Renal cortex interstitium (tissue), 11 donors: Measurements from ENCODE around the gene CTNNA3. TPM values are rescaled to one million over a fixed set of nuclear protein-coding genes. Genes with fewer than 3 reads are reported as not detected.
A peak's percentile ranks its signal among the peaks of the same experiment; 100 is the strongest.

Experiments used
- DNase-seq, 11 donors: peaks; one replicate each; pipeline ENCODE4 v3.0.0-alpha.2; 2013; ENCODE audit warnings: low read depth in 9 of 11, low spot score in 4 of 11; ENCODE audit errors: extremely low read depth in 1 of 11
- polyA plus RNA-seq, 3 donors: library from polyadenylated mRNA; unstranded; fragments of 120-200 nt; gene quantifications; one replicate each; pipeline ENCODE4 v1.2.1, GENCODE V29; 2013; ENCODE audit not compliant: insufficient read length in 3 of 3

The CTNNA3 gene
- polyA plus RNA-seq, 3 donors: 2.1 to 4.3 (median 2.9) TPM

DNA sequence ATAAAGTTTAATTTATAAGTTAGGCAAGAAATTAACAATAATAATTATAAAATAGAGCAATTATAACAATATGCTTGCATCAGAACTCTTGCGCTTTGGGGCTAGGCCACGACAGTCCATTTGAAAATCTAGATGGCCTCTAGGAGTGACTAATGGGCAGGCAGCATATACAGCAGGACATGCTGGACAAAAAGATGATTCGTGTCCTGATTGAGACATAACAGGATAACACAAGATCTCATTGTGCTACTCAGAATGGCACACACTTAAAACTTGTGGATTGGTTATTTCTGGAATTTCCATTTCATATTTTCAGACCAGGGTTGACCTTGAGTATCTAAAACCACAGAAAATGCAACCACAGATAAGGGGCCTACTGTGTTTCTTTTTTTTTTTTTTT is 27.5 kb downstream of the CTNNA3 start:
- no peak for DNase-seq

DNA sequence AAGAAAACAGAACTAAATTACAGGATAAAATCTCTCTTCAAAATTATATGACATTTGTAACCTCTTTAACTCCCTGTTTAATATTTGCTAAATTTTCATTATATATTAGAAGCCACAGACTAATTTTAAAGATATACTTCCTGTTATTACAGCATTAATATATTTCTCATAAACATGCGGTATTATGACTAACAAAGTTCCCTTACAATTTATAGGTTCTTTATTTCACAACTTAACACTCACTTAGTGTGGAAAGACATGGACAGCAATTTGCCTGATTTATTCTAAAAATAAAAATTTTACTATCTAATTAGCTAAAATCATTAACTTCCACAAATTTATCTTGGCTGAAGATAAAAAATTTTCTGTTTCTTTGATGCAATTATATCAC is 29.0 kb downstream of the CTNNA3 start:
- no peak for DNase-seq

DNA sequence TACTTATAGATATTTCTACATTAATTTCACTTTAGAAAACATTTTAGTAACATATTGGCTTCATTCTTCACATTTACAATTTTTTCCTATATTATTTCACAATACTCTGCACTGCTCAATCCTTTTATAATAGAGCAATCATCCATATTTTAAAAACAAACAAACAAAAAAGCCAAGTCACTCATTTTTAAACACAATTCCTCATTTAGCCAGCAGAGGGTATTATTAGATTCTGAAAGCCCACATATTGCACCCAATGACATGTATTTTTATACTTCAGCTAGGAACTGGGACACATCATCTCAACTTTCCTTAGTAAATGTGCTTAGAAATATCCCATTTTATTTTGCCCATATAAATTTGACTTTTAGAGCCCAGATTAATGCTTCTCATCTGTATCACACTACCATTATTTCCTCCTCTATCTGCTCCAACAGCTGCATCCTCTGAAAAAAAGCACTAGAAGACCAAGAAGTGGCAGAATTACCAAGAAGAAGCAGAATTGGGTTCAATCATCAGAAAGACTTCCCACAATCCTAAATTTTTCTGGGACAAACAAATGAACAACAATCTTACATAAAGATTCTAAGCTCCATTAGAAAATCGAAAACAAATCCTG is 29.5 kb downstream of the CTNNA3 start:
- peak in 7 of 11 donors; percentile 3 to 18 (median 12) for DNase-seq

DNA sequence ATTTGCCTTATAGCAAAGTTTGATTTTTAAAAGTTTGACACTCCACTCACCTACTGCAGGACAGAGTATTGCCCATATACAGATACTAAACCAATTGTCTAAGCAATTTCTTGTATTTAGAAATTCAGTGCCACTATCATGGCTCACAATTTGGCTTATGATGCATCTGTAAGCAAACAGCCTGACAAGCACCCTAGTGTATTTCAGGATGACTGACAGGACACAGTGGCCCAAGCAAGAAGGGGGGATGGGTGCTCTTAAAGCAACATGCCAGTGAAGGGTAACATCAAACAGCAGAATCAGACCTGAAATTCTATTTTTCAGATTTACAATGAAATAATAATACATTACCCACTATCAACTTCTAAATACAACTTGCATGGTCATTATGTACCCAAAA is 30.5 kb downstream of the CTNNA3 start:
- DNase-seq: no peak

DNA sequence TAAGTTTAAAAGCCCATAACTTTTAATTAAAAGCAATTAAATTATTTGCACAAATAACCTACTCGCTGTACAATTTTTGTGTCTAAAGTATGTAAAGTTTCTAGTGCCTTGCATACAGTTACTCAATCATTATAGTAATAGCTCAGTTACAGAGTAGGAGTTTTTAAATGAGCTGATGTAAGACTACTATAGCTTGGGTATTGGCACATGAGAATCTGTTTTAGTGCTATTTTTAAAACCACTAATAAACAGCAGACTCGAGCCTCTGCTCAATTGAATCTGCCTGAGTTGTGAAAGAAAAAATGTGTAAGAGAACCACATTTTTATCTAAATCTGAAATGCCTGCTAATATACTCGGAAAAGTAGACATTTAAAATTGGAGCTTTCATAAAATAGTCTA is 31.1 kb downstream of the CTNNA3 start:
- DNase-seq: no peak

DNA sequence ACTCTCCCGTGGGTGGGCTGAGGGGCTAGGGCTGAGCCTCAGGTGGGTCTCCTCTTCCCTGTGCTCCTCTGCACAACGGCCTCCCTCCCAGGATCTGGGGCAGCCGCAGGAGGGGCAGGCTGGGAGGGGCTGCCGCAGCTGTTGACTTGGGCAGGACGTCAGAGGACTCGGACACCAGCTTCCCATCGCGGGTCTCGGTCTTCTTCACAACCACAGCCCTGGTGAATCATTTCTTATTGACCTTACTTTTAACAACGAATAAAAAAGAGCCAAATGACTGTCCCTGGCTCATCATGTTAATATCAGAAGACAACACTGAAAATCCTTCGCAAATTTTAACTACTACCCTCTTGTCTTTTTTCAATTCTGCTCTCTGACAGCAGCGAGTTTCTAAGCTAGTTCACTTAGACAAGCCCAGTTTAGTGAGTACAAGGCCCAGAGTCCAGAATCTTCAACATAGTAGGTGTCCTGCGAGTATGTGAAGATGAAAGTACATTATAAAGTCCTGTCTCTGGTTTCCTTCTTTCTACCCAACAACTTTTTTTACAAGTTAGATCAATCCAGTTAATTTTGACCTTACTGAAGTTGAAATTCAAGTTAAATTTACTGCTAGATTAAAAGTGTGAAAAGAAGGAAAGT is 32.4 kb downstream of the CTNNA3 start:
- DNase-seq: no peak

DNA sequence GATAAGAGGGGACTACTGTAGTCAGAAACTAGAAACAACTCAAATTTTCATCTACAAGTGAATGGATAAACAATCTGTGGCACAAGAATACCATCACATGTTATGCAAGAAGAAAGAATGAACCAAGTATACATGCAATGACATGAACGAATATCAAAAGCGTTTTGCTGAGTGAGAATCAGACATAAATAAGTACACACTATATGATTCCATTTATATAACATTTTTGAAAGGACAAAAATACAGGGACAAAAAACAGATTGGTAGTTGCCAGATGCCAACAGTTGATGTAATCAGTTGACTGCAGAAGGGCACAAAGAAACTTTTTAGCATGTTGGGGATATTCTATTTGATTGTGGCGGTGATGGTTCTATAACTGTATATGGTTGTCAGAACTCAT is 33.6 kb downstream of the CTNNA3 start:
- no peak for DNase-seq

DNA sequence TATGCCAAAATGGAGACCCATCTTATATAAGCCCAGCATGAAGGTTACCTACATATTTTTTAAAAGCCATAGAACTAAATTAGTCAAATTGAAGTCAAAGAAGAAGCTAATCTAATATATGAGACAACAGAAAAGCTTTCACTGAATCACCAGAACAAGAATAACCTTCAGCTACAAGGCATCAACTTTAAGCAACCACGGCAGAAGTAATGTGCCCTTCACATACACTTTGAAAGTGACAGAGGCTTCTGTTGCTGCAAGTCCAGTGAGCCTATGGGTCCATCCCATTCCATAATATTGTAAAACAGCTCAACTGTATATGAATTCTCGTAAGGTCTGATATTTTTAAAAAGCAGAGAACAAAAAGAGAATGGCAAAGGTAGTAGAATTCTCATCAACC is 36.5 kb downstream of the CTNNA3 start:
- no peak for DNase-seq

DNA sequence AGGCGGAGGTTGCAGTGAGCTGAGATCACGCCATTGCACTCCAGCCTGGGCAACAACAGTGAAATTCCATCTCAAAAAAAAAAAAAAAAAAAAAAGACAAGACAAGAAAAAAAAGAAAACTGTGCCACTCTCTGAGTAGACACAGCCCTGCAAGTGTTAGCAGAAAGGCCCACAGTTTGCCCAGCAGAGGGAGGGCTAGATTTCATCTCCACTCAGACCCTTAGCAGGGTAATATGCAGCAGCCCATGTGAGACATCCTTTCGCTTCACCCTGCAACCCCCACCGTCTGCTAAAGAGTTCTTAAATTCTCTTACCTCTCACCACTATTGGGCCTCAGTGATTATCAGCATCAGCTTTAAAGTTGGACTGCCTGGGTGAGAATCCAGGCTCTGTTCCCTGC is 38.2 kb downstream of the CTNNA3 start:
- DNase-seq: no peak

DNA sequence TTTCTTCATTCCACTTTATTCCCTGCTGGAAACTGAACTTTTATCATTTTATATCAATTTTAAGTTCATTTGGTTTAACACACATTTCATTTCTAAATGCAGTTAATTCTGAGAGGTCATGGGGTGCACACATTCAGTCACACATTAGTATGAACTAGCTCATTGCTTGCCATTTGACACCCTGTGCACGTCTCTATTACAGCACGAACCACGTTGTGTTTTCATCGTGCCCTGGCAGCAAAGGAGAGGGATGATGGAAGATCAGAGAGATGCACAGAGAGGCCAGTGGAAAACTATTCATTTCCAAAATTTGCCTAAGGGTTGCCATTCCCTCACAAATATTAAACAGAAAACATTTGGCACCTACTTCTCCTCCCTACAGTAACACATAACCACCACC is 45.4 kb downstream of the CTNNA3 start:
- no peak for DNase-seq

DNA sequence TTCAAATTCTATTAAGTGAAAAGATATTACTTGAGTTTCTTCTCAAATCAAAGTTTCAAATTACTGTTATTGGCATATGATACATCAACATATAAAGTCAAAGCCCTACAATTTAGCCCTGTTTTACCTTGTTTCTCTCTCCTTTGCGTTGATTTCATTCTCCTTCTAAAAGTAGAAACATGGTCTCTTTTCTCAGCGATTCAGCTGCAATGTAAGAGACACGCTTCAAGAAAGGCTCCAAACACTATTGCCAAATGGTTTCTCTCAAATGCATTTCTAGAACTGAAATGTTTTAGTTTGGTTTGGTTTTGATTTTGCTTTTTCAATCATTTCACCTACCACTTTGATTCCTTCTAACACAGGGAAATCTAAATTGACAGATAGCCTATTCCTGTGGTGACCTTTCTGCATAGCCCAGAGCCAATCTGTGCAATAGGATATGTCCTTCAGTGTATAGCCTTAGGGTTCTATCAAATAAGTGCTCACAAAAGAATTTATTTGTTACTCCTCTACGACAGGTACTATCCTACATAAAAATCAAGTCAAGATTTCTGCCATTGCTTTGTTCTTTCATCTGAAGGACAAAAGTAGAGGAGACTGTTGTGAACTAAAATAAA is 47.3 kb downstream of the CTNNA3 start:
- no peak for DNase-seq

DNA sequence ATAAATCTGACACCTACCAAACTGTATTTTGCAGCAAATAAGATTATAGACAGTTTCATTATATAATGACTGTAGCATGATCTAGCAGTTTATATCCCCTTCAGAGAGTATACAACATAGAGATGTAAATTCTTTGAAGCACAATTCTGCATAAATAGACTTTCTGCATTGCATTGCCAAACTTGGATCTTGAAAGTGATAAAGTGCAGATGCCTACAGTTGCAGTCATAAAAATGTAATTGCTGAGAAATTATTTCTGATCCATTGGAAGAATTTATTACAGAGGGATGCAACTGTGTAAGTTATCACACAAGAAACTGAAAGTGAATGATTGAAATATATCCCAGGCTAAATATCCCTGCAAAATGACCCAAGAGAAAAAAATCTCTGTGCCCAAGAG is 65.1 kb downstream of the CTNNA3 start:
- no peak for DNase-seq

DNA sequence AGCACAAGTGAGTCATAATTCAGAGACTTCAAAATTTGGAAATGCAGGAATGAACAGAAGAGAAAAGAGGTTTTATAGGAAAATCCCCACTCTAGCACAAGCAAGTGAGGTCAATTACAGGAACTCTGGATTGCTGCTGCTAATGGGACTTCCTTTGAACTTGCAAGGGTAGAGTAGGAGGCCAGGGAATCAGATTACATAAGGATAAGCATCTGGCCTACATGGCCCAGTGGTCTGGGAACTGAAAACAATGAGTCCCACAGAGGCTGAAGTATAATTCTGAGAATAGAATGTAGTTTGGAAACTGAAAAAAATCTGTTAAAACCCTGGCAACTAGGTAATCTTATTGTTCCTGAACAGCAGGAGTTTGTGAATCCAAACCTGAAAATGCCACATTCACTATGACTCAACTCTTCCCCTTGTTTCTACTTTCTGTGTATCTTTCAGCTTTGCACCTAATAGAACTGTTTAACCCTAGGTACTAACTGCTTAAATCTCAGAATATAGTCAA is 66.5 kb downstream of the CTNNA3 start:
- peak in 6 of 11 donors; percentile 34 to 56 (median 44) for DNase-seq

DNA sequence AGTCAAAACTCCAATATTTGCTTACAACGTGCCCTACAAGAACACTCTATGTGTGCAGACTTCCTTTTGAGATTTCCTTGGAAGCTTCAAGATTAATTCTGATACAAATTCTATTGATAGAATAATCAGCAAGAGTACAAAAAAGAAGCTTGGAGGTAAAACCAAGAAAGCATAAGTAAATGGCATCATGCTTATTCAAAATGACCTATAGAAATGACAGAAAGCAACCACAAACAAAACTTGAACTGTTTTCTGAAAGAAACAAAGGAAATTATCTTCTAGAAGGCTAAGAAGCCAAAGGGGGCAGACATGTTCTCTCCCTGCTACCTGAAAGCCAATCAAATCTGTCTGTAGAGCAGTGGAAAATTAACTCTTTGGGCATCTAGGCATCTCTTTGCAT is 73.0 kb downstream of the CTNNA3 start:
- DNase-seq: no peak

DNA sequence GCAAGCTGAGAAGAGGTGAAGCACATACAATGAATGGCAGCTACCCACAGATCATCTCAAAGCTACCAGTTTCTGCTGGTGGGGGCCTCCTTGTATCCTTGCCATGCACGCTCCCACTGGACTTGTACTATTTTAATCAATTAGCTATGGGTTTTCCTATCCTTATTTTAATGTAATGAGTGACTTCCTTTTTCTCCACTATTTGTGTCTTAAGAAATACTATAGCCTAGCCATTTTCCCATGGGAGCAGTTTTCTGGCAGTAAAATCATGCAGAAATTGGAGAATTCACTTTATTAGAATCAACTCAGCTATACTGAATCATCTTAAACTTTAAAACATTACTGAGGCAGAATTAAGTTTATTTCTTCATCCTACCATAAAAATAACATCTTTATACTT is 73.5 kb downstream of the CTNNA3 start:
- DNase-seq: no peak

DNA sequence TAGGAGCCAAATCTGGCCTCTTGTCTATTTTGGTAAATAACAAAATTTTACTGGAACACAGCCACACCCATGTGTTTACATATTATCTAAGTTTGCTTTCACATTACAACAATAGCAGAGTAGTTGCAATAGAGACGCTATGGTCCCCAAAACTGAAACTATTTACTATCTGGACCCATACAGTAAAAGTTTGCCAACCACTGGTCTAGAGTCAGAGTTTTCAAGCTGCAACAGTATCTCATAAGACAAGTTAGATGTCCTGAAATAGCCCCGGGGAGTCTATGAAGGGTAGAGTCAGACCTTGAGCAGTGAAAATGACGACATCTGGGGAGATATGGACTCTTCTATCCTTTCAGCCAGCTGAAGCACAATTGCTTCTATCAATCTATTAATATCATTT is 74.2 kb downstream of the CTNNA3 start:
- no peak for DNase-seq

DNA sequence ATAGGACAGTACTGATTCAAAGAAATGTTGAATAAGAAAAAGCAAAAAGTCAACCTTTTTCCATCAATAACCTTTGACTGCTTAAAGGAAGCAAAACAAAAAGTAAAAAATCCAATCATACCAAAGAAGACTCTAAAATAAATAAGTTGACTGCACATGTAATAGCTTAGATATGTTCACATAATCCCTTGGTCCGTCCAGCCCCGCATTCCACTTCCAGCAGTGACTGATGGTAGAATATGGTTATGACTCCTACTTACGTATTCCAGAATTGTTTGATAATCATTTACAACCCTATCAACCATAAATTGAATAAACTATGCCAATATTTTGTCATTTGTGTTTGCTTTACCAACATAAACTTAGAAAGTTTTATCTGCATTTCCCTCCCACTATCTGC is 77.9 kb downstream of the CTNNA3 start:
- DNase-seq: no peak

DNA sequence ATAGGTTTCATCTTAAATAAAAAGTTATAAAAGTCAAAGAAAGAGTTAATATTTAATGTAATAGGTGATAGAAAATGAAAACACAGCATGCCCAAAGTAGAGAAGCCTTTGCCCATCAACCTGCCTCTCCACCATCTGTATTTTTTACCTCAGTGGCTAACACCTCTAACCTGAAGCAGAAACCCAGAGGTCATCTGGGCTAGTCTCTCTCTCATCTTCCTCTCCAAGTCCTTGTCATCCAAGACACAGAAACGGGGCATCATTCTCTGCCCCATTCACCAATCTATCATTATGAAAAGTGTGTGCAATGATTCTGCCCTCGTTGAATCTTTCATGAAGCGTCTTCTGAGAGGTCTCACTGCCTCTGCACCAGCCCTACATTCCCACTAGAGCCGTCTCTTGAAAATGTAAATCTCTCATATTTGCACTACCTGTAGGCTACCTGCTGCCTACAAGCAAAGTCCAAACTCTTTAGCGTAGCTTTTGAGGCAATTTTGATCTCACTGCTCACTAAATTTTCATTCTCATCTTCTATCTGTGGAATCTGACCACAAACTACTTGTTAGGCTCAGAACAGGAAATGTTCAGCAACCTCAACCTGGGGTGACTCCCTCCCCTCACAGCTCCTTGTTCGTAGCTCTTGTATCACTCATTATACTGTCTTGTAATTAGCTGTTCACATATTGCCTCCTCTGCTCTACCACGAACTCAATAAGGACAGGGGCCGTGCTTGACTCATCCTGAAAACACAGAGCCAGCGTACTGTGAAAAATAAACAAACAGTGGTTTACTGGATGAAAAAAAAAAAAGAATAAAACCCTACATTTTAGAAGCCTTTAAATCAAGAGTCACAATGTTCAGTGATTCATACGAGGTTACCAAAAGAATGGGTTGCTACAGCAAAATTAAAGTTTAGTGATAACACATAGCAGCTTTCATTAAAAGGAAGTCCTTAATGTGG is 83.1 kb downstream of the CTNNA3 start:
- DNase-seq: no peak

DNA sequence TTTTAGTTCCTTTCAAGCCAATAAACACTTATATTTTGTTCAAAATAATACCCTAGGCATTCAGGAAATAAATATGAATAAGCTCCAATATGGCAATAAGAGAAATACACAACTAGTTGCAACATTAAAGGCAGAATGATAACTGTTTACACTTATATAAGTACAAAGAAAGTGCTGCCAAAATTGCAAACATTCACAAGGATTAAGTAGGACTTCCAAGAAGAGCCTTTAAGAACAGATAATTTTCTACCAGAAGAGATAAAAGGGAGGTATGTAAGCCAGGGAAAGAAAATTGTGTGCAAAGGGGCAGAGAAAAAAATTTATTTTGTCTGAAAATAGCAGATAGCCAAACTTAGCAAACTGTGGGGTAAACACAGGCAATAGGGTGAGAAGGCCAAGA is 83.8 kb downstream of the CTNNA3 start:
- no peak for DNase-seq
